Smooth muscle cell (in vitro differentiated cells): ENCODE results near the gene NFYA. TPM values are rescaled to one million over a fixed set of nuclear protein-coding genes. Genes with fewer than 3 reads are reported as not detected.
A peak's percentile ranks its signal among the peaks of the same experiment; 100 is the strongest.

Experiments used
- DNase-seq: peaks from one replicate; lab custom pipeline; 2025; ENCODE audit not compliant: unreplicated experiment; lab: John Stamatoyannopoulos, UW
- H2AFZ ChIP-seq: fragments of 200-600 bp; sonication (generic); 2 replicates; pipeline ENCODE4 v1.6.0; 2016; ENCODE audit warnings: antibody characterized with exemption, low read depth, mild to moderate bottlenecking
- H3F3A ChIP-seq: fragments of 200-600 bp; sonication (generic); 2 replicates; pipeline ENCODE4 v1.6.0; 2017; ENCODE audit warnings: antibody characterized with exemption, low read depth
- H3K27ac ChIP-seq: fragments of 200-600 bp; sonication (generic); 2 replicates; pipeline ENCODE4 v1.5.1; 2016; ENCODE audit warnings: low read depth, mild to moderate bottlenecking
- H3K27me3 ChIP-seq: fragments of 200-600 bp; sonication (generic); 2 replicates; pipeline ENCODE4 v1.6.1; 2016; ENCODE audit warnings: low read depth, mild to moderate bottlenecking
- H3K36me3 ChIP-seq: fragments of 200-600 bp; sonication (generic); 2 replicates; pipeline ENCODE4 v1.5.1; 2016; ENCODE audit warnings: low read depth
- H3K4me1 ChIP-seq: fragments of 200-600 bp; sonication (generic); 2 replicates; pipeline ENCODE4 v1.5.1; 2016; ENCODE audit warnings: low read depth
- H3K4me2 ChIP-seq: fragments of 200-600 bp; sonication (generic); 2 replicates; pipeline ENCODE4 v1.6.0; 2016; ENCODE audit warnings: mild to moderate bottlenecking
- H3K4me3 ChIP-seq: fragments of 200-600 bp; sonication (generic); 2 replicates; pipeline ENCODE4 v1.5.1; 2016; ENCODE audit warnings: mild to moderate bottlenecking
- H3K79me2 ChIP-seq: fragments of 200-600 bp; sonication (generic); 2 replicates; pipeline ENCODE4 v1.6.0; 2016; ENCODE audit warnings: low read depth, mild to moderate bottlenecking
- H3K9ac ChIP-seq: fragments of 200-600 bp; sonication (generic); 2 replicates; pipeline ENCODE4 v1.6.0; 2016; ENCODE audit warnings: low read depth
- H3K9me3 ChIP-seq: fragments of 200-600 bp; sonication (generic); replicated peaks from 2 replicates; pipeline ENCODE4 v1.5.1; 2016; ENCODE audit warnings: low read depth
- H4K20me1 ChIP-seq: fragments of 200-600 bp; sonication (generic); 2 replicates; pipeline ENCODE4 v1.6.0; 2016; ENCODE audit warnings: low read depth
- CTCF ChIP-seq: fragments of 200-600 bp; sonication (generic); IDR thresholded peaks from 2 replicates; pipeline ENCODE4 v1.5.1; 2017; ENCODE audit warnings: borderline replicate concordance, mild to moderate bottlenecking, antibody characterized with exemption; ENCODE audit not compliant: insufficient read depth, poor library complexity, severe bottlenecking
- WGBS: methylation state at CpG from one replicate; pipeline ENCODE4 v1.1.7; 2016; ENCODE audit warnings: low lambda C conversion rate; 5-methylcytosine and 5-hydroxymethylcytosine counted together
- polyA plus RNA-seq: library from polyadenylated mRNA; unstranded; fragments of >200 nt; fragmentation: Nextera tagmentation; extraction: Ambion mirVana; gene quantifications from 2 replicates; pipeline ENCODE4 v1.2.1, GENCODE V29; 2016
- total RNA-seq: library from RNA; depleted of rRNA; stranded (reverse); fragments of >200 nt; gene quantifications from 2 replicates; pipeline ENCODE4 v1.2.3, GENCODE V29; 2014

Gene NFYA
- total and polyA plus RNA-seq, 2 experiments from 2014 or later = 22.4 to 40.2 TPM

GRCh38 chr6:41085182-41085581 lies 12.4 kb downstream of the NFYA start:
- Histone ChIP-seq H3K27me3 (no peaks in the 10 kb centered on the region), H2AFZ (no peak overlapping the region), H3K9ac (no peak overlapping the region), H3K36me3 (peaks cover 50% of the 10 kb centered on the region), H3K9me3 (no peaks in the 10 kb centered on the region), H4K20me1 (peaks cover 96% of the 10 kb centered on the region), H3K27ac (no peak overlapping the region), H3K4me1 (no peaks in the 10 kb centered on the region), H3K79me2 (peaks cover 57% of the 10 kb centered on the region), H3K4me2 (no peak overlapping the region), H3K4me3 (no peak overlapping the region), H3F3A (peaks cover 8% of the 10 kb centered on the region)
- no peak for TF ChIP-seq CTCF
- DNase-seq = no peak

GRCh38 chr6:41088451-41088850 lies 15.7 kb downstream of the NFYA start:
- Histone ChIP-seq H4K20me1 (peaks cover 93% of the 10 kb centered on the region), H3K4me1 (no peaks in the 10 kb centered on the region), H3K4me2 (no peak overlapping the region), H3K36me3 (peaks cover 62% of the 10 kb centered on the region), H3K27me3 (no peaks in the 10 kb centered on the region), H3K27ac (peak overlapping the region; percentile 3), H3K4me3 (no peak overlapping the region), H3F3A (peaks cover 7% of the 10 kb centered on the region), H3K9me3 (no peaks in the 10 kb centered on the region), H2AFZ (no peak overlapping the region), H3K79me2 (peaks cover 31% of the 10 kb centered on the region), H3K9ac (no peak overlapping the region)
- no peak for DNase-seq
- TF ChIP-seq CTCF = no peak
- 85% methylated on average over 4 of the region's 4 CpGs for WGBS

GRCh38 chr6:41090841-41091761 lies 18.3 kb downstream of the NFYA start:
- no peak overlapping the region for H3K4me3 ChIP-seq
- peaks cover 72% of the 10 kb centered on the region for H3K36me3 ChIP-seq
- no peak overlapping the region for H3K27ac ChIP-seq
- no peak overlapping the region for H2AFZ ChIP-seq
- WGBS = 96% methylated on average over 1 of the region's 1 CpG
- peaks cover 7% of the 10 kb centered on the region for H3F3A ChIP-seq
- no peaks in the 10 kb centered on the region for H3K9me3 ChIP-seq
- no peak for TF ChIP-seq CTCF
- no peaks in the 10 kb centered on the region for H3K27me3 ChIP-seq
- no peaks in the 10 kb centered on the region for H3K4me1 ChIP-seq
- no peak overlapping the region for H3K4me2 ChIP-seq
- H3K79me2 ChIP-seq = peaks cover 12% of the 10 kb centered on the region
- no peak for DNase-seq
- H3K9ac ChIP-seq = no peak overlapping the region
- peaks cover 92% of the 10 kb centered on the region for H4K20me1 ChIP-seq
